Lower leg skin (tissue), 3 donors: Measurements from ENCODE around the gene TLCD3A.

ENCODE experiments used
- CTCF ChIP-seq, 3 donors: fragments of 450-650 bp; IDR thresholded peaks; one replicate each; pipeline ENCODE4 v1.5.1; 2016; ENCODE audit warnings: antibody characterized with exemption in 3 of 3, mild to moderate bottlenecking in 3 of 3, moderate library complexity in 2 of 3
- POLR2A ChIP-seq, 2 donors: fragments of 450-650 bp; IDR thresholded peaks; one replicate each; pipeline ENCODE4 v1.6.1; 2016 to 2017; ENCODE audit warnings: antibody characterized with exemption in 2 of 2, mild to moderate bottlenecking in 1 of 2, moderate library complexity in 1 of 2

GRCh38 chr17:696369-696768 is 36.0 kb upstream of the TLCD3A start:
- TF ChIP-seq POLR2A (IDR thresholded peaks at IDR 0.05) (no peak), CTCF (IDR thresholded peaks at IDR 0.05) (no peak)
